Erythroblast (primary cell): ENCODE measurements around the gene EIF4E.

Experiments used
- GATA1 ChIP-seq: IDR thresholded peaks from 2 replicates; pipeline ENCODE4 v1.6.1; 2011; ENCODE audit warnings: low read depth, mild to moderate bottlenecking, control low read depth, low read length, moderate library complexity
- POLR2A ChIP-seq: IDR thresholded peaks from 2 replicates; pipeline ENCODE4 v1.6.1; 2011; ENCODE audit warnings: mild to moderate bottlenecking, low read length

- TF ChIP-seq POLR2A (no peak), GATA1 (no peak)
Measured at GRCh38 chr4:98967786-98968329, 38.9 kb upstream of the EIF4E start.
